ENCODE data around the gene PEG3.

DNA sequence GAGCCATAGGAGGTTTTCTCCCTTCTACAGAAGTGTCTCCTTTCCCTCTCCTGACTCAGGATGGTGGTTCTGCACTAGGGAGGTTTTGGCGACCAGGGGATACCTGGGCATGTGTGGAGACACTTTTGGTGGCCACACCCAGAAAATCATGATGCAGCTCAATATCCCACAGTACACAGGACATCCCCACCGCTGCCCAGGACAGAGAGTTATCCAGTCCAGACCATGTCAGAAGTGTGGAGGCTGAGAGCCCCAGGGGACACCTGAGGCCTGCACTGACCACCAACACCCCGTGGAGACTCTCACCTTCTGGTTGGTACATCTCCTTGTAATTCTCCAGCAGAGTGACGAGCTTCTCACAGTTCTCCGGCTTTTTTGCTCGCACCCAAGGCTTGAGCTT is 16.6 kb downstream of the PEG3 start:
- TF ChIP-seq, protein P1, sequence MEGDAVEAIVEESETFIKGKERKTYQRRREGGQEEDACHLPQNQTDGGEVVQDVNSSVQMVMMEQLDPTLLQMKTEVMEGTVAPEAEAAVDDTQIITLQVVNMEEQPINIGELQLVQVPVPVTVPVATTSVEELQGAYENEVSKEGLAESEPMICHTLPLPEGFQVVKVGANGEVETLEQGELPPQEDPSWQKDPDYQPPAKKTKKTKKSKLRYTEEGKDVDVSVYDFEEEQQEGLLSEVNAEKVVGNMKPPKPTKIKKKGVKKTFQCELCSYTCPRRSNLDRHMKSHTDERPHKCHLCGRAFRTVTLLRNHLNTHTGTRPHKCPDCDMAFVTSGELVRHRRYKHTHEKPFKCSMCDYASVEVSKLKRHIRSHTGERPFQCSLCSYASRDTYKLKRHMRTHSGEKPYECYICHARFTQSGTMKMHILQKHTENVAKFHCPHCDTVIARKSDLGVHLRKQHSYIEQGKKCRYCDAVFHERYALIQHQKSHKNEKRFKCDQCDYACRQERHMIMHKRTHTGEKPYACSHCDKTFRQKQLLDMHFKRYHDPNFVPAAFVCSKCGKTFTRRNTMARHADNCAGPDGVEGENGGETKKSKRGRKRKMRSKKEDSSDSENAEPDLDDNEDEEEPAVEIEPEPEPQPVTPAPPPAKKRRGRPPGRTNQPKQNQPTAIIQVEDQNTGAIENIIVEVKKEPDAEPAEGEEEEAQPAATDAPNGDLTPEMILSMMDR (conservative IDR thresholded peaks at IDR 0.05), result no peak
- no peak for TF ChIP-seq ZFX (IDR thresholded peaks at IDR 0.05)

All from C4-2B (cell line).